ENCODE measurements around the gene SLC13A2.
"Not testable (repeated sequence)": the region's sequence is repeated elsewhere in the genome, so short reads cannot be mapped to it uniquely, and the experiment has no call there.

Gene SLC13A2

DNA sequence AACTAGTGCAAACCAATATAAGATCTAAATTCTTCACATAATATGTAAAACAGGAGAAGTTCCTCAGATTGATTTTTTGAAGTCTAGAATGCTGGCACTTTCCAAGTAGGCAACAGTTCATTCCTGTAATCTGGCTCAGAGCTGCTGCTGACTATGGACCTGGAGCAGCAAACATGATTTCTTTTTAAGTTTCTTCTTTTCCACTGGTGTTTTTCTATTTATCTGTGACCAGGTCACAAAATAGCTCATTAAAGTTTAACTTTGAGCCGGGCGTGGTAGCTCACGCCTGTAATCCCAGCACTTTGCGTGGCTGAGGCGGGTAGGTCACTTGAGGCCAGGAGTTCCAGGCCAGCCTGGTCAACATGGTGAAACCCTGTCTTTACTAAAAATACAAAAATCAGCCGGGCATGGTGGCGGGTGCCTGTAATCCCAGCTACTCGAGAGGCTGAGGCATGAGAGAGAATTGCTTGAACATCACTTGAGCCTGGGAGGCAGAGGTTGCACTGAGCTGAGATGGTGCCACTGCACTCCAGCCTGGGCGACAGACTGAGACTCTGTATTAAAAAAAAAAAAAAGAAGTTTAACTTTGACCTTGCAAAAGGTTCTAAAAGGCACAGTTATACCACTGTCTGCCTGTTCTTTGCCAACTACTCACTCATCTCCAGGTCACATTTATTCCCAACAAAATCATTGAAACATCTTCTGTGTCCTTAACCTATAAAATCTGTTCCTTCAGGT lies 29.4 kb upstream of the SLC13A2 start:
- no peak for DNase-seq (ENCODE audit: low read depth)
- in situ Hi-C loops (cut with HindIII; ENCODE audit: low sequenced_read_pairs): no loop called here
- TF ChIP-seq, protein P1, sequence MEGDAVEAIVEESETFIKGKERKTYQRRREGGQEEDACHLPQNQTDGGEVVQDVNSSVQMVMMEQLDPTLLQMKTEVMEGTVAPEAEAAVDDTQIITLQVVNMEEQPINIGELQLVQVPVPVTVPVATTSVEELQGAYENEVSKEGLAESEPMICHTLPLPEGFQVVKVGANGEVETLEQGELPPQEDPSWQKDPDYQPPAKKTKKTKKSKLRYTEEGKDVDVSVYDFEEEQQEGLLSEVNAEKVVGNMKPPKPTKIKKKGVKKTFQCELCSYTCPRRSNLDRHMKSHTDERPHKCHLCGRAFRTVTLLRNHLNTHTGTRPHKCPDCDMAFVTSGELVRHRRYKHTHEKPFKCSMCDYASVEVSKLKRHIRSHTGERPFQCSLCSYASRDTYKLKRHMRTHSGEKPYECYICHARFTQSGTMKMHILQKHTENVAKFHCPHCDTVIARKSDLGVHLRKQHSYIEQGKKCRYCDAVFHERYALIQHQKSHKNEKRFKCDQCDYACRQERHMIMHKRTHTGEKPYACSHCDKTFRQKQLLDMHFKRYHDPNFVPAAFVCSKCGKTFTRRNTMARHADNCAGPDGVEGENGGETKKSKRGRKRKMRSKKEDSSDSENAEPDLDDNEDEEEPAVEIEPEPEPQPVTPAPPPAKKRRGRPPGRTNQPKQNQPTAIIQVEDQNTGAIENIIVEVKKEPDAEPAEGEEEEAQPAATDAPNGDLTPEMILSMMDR (IDR thresholded peaks at IDR 0.05; ENCODE audit: low read depth, low read length, missing control alignments): no peak
- H3K4me3 ChIP-seq (ENCODE audit: low read depth, low read length): no peak overlapping the region

- TF ChIP-seq, protein P1 (IDR thresholded peaks at IDR 0.05; ENCODE audit: low read depth, low read length, missing control alignments): no peak
- in situ Hi-C loops (cut with HindIII; ENCODE audit: low sequenced_read_pairs): no loop called here
- no peak overlapping the region for H3K4me3 ChIP-seq (ENCODE audit: low read depth, low read length)
- no peak for DNase-seq (ENCODE audit: low read depth)
Observed at GRCh38 chr17:28446716-28447395, 26.6 kb upstream of the SLC13A2 start.

DNA sequence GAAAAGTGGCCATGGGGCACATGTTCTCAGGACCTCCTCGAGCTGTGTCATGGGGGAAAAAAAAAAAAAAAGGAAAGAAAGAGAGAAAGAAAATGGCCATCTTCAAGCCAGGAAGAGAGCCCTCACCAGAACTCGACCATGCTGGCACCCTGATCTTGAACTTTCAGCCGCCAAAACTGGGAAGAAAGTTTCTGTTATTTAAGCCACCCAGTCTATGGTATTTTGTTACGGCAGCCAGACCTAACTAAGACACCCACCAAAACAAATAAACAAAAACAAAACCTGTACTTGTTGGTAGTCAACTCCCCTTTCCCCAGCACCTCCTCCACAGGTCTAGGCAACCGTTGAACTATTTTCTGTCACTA lies 26.1 kb upstream of the SLC13A2 start:
- no peak for DNase-seq (ENCODE audit: low read depth)
- in situ Hi-C loops (cut with HindIII; ENCODE audit: low sequenced_read_pairs): no loop called here
- TF ChIP-seq, protein P1 (IDR thresholded peaks at IDR 0.05; ENCODE audit: low read depth, low read length, missing control alignments): no peak
- H3K4me3 ChIP-seq (ENCODE audit: low read depth, low read length): no peak overlapping the region

GRCh38 chr17:28449859-28450258 lies 23.6 kb upstream of the SLC13A2 start:
- in situ Hi-C loops (cut with HindIII; ENCODE audit: low sequenced_read_pairs): no loop called here
- TF ChIP-seq, protein P1 (IDR thresholded peaks at IDR 0.05; ENCODE audit: low read depth, low read length, missing control alignments): no peak
- no peak for DNase-seq (ENCODE audit: low read depth)
- H3K4me3 ChIP-seq (ENCODE audit: low read depth, low read length): no peak overlapping the region

DNA sequence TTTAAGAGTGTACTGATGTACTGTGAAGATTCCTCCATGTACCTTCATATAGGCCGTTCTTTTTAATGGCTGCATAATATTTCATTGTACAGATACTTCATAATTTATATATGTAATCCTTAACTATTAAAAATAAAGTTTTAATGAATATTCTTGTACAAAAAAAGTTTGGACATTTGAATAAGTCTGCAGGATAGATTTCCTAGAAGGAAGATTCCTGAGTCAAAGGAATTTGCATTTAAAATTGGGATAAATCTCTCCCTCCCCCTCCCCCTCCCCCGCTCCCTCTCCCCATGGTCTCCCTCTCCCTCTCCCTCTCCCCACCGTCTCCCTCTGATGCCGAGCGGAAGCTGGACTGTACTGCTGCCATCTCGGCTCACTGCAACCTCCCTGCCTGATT lies 15.6 kb upstream of the SLC13A2 start:
- TF ChIP-seq, protein P1 (IDR thresholded peaks at IDR 0.05; ENCODE audit: low read depth, low read length, missing control alignments): no peak
- no peak for DNase-seq (ENCODE audit: low read depth)
- H3K4me3 ChIP-seq (ENCODE audit: low read depth, low read length): no peak overlapping the region
- in situ Hi-C loops (cut with HindIII; ENCODE audit: low sequenced_read_pairs): no loop called here

DNA sequence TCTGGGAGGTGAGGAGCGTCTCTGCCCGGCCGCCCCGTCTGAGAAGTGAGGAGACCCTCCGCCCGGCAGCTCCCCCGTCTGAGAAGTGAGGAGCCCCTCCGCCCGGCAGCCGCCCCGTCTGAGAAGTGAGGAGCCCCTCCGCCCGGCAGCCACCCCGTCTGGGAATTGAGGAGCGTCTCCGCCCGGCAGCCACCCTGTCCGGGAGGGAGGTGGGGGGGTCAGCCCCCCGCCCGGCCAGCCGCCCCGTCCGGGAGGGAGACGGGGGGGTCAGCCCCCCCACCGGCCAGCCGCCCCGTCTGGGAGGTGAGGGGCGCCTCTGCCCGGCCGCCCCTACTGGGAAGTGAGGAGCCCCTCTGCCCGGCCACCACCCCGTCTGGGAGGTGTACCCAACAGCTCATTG lies 14.6 kb upstream of the SLC13A2 start:
- H3K4me3 ChIP-seq (ENCODE audit: low read depth, low read length); DNase-seq (ENCODE audit: low read depth); in situ Hi-C loops (cut with HindIII; ENCODE audit: low sequenced_read_pairs): not testable (repeated sequence)

GRCh38 chr17:28460901-28461300 lies 12.5 kb upstream of the SLC13A2 start:
- no peak overlapping the region for H3K4me3 ChIP-seq (ENCODE audit: low read depth, low read length)
- TF ChIP-seq, protein P1 (IDR thresholded peaks at IDR 0.05; ENCODE audit: low read depth, low read length, missing control alignments): no peak
- no peak for DNase-seq (ENCODE audit: low read depth)
- in situ Hi-C loops (cut with HindIII; ENCODE audit: low sequenced_read_pairs): no loop called here

Data from astrocyte of the cerebellum (primary cell).